GM12872 (cell line): ENCODE results near the gene GLT8D2.

Experiments used
- TF ChIP-seq, protein P1 (sequence below): IDR thresholded peaks from 3 replicates; pipeline ENCODE4 v1.5.1; 2011; ENCODE audit warnings: low read depth, mild to moderate bottlenecking, low read length, moderate library complexity; ENCODE audit not compliant: insufficient read depth

The GLT8D2 gene

DNA sequence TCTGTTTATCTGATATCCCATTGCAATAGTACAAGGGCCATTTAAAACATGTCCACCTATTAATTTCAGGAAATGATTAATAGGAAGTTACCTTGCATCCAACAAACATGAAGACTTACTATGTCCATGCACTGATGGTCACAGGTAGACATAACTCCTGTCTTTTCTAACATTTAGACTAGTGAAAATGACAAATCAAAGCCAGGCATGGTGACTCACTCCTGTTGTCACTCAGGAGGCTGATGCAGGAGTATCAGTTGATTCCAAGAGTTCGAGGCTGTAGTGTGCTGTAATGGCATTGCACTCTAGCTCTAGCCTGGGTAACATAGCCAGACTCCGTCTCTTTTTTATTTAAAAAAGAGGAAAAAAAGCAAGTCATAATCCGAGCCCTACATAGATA, 105.0 kb downstream of the GLT8D2 start:
- TF ChIP-seq, protein P1, sequence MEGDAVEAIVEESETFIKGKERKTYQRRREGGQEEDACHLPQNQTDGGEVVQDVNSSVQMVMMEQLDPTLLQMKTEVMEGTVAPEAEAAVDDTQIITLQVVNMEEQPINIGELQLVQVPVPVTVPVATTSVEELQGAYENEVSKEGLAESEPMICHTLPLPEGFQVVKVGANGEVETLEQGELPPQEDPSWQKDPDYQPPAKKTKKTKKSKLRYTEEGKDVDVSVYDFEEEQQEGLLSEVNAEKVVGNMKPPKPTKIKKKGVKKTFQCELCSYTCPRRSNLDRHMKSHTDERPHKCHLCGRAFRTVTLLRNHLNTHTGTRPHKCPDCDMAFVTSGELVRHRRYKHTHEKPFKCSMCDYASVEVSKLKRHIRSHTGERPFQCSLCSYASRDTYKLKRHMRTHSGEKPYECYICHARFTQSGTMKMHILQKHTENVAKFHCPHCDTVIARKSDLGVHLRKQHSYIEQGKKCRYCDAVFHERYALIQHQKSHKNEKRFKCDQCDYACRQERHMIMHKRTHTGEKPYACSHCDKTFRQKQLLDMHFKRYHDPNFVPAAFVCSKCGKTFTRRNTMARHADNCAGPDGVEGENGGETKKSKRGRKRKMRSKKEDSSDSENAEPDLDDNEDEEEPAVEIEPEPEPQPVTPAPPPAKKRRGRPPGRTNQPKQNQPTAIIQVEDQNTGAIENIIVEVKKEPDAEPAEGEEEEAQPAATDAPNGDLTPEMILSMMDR, result no peak
